ENCODE measurements around the gene CD48. TPM values are rescaled to one million over a fixed set of nuclear protein-coding genes. Genes with fewer than 3 reads are reported as not detected.
A peak's percentile ranks its signal among the peaks of the same experiment; 100 is the strongest.

Gene CD48
- polyA plus RNA-seq (2013, experiment 1 of 2; ENCODE audit: insufficient read length), result not detected
- not detected for polyA plus RNA-seq (2013, experiment 2 of 2; ENCODE audit: insufficient read length)

GRCh38 chr1:160711602-160712311 lies at the start of gene CD48:
TSS of gene CD48 (minus strand) at chr1:160711822. CDS start at chr1:160711763, 59 bp downstream.
- no peak for DNase-seq

GRCh38 chr1:160761046-160761445 lies 49.4 kb upstream of the CD48 start:
- DNase-seq, result no peak

GRCh38 chr1:160759740-160760139 lies 48.1 kb upstream of the CD48 start:
- DNase-seq, result no peak

- DNase-seq, result no peak
Observed at GRCh38 chr1:160758521-160758920, 46.9 kb upstream of the CD48 start.

- no peak for DNase-seq
Observed at GRCh38 chr1:160756849-160757201, 45.2 kb upstream of the CD48 start.

GRCh38 chr1:160755911-160756848 lies 44.6 kb upstream of the CD48 start:
- no peak for DNase-seq

GRCh38 chr1:160755461-160755860 lies 43.8 kb upstream of the CD48 start:
- DNase-seq, result no peak

- DNase-seq, result no peak
Observed at GRCh38 chr1:160753594-160753993, 42.0 kb upstream of the CD48 start.

- no peak for DNase-seq
Observed at GRCh38 chr1:160752924-160753323, 41.3 kb upstream of the CD48 start.

- DNase-seq, result no peak
Observed at GRCh38 chr1:160752406-160752805, 40.8 kb upstream of the CD48 start.

- no peak for DNase-seq
Observed at GRCh38 chr1:160750608-160751007, 39.0 kb upstream of the CD48 start.

GRCh38 chr1:160748878-160749269 lies 37.3 kb upstream of the CD48 start:
- DNase-seq, result no peak

- peak; percentile 7 for DNase-seq
Observed at GRCh38 chr1:160748181-160748877, 36.7 kb upstream of the CD48 start.

- DNase-seq, result no peak
Observed at GRCh38 chr1:160747717-160748116, 36.1 kb upstream of the CD48 start.

GRCh38 chr1:160746836-160747500 lies 35.3 kb upstream of the CD48 start:
- DNase-seq, result no peak

- DNase-seq, result no peak
Observed at GRCh38 chr1:160745551-160745950, 33.9 kb upstream of the CD48 start.

GRCh38 chr1:160744852-160745520 lies 33.4 kb upstream of the CD48 start:
- DNase-seq, result no peak

GRCh38 chr1:160744199-160744851 lies 32.7 kb upstream of the CD48 start:
- DNase-seq, result no peak

- no peak for DNase-seq
Observed at GRCh38 chr1:160743266-160743665, 31.6 kb upstream of the CD48 start.

- no peak for DNase-seq
Observed at GRCh38 chr1:160742428-160743127, 31.0 kb upstream of the CD48 start.
